OCI-LY7 (cell line): ENCODE measurements around the gene SLC16A3. TPM values are rescaled to one million over a fixed set of nuclear protein-coding genes. Genes with fewer than 3 reads are reported as not detected.

ENCODE experiments used
- BruUV-seq: library from RNA; stranded (reverse); fragments of 400-500 nt; replicated peaks from 2 replicates; lab custom pipeline; 2021; lab: Mats Ljungman, UMichigan
- CTCF ChIA-PET: fragments of 300-600 bp; sonication (Branson Sonifier 250); formaldehyde crosslinking; loops from one replicate; lab custom pipeline; 2022; ENCODE audit warnings: antibody characterized with exemption; ENCODE audit not compliant: unreplicated experiment; lab: Charles Lee
- POLR2A ChIA-PET: fragments of 300-600 bp; sonication (Branson Sonifier 250); formaldehyde crosslinking; loops from one replicate; lab custom pipeline; 2022; ENCODE audit warnings: antibody characterized with exemption; lab: Charles Lee
- DNase-seq: peaks from one replicate; pipeline ENCODE4 v3.0.0-alpha.2; 2015; ENCODE audit warnings: low spot score
- H2AFZ ChIP-seq: fragments of 200-600 bp; sonication (generic), shearing (Covaris generic); 2 replicates; pipeline ENCODE4 v1.6.1; 2014; ENCODE audit warnings: mild to moderate bottlenecking, antibody characterized with exemption, low read length, moderate library complexity
- H3K27ac ChIP-seq: fragments of 200-600 bp; sonication (generic); 2 replicates; pipeline ENCODE4 v1.5.1; 2014; ENCODE audit warnings: mixed run types, low read depth, mild to moderate bottlenecking, moderate library complexity, low read length, inconsistent platforms; ENCODE audit not compliant: poor library complexity, severe bottlenecking
- H3K36me3 ChIP-seq: fragments of 200-600 bp; sonication (generic); 2 replicates; pipeline ENCODE4 v1.6.1; 2014; ENCODE audit warnings: mild to moderate bottlenecking, antibody characterized with exemption, low read length, moderate library complexity, mixed read lengths; ENCODE audit not compliant: insufficient read depth
- H3K4me1 ChIP-seq: fragments of 200-600 bp; sonication (generic); 2 replicates; pipeline ENCODE4 v1.5.1; 2014; ENCODE audit warnings: mild to moderate bottlenecking, low read length; ENCODE audit not compliant: insufficient read depth, poor library complexity, severe bottlenecking
- H3K4me2 ChIP-seq: fragments of 200-600 bp; sonication (generic); 2 replicates; pipeline ENCODE4 v1.6.1; 2014; ENCODE audit warnings: mild to moderate bottlenecking, low read length
- H3K4me3 ChIP-seq: fragments of 200-600 bp; sonication (generic); 2 replicates; pipeline ENCODE4 v1.5.1; 2014; ENCODE audit warnings: mild to moderate bottlenecking, low read depth, low read length; ENCODE audit not compliant: poor library complexity, severe bottlenecking
- H3K79me2 ChIP-seq: fragments of 200-600 bp; sonication (generic); 2 replicates; pipeline ENCODE4 v1.6.1; 2016; ENCODE audit warnings: low read depth, mild to moderate bottlenecking, low read length, moderate library complexity, mixed read lengths; ENCODE audit not compliant: insufficient read depth
- H3K9me2 ChIP-seq: fragments of 200-600 bp; sonication (generic); 2 replicates; pipeline ENCODE4 v1.6.1; 2016; ENCODE audit warnings: mild to moderate bottlenecking, low read length, mixed read lengths; ENCODE audit not compliant: insufficient read depth
- H3K9me3 ChIP-seq: fragments of 200-600 bp; sonication (generic); 2 replicates; pipeline ENCODE4 v1.6.1; 2014; ENCODE audit warnings: mild to moderate bottlenecking, mixed run types, low read length, mixed read lengths
- H4K20me1 ChIP-seq: fragments of 200-600 bp; sonication (generic); 2 replicates; pipeline ENCODE4 v1.6.1; 2014; ENCODE audit warnings: mild to moderate bottlenecking, antibody characterized with exemption, low read length, moderate library complexity, mixed read lengths; ENCODE audit not compliant: insufficient read depth
- EZH2phosphoT487 ChIP-seq: fragments of 200-600 bp; sonication (generic); IDR thresholded peaks from 2 replicates; pipeline ENCODE4 v1.6.1; 2018; ENCODE audit warnings: low read depth, borderline replicate concordance, mild to moderate bottlenecking, mixed run types, antibody characterized with exemption, low read length, moderate library complexity, mixed read lengths
- intact Hi-C: fragments of 100-400 bp; cut with micrococcal nuclease; formaldehyde crosslinking; loops from one replicate; pipeline ENCODE4 v1.10.0; 2022; ENCODE audit not compliant: unreplicated experiment
- total RNA-seq, 2 experiments: library from RNA; depleted of rRNA in 1 of 2; stranded (reverse); fragments of >200 nt in 1 of 2; shearing (Covaris generic) in 1 of 2; gene quantifications; 2 replicates each; pipeline ENCODE4 v1.2.3, GENCODE V29; 2014 to 2022
- TF ChIP-seq, protein P1 (sequence below): fragments of 200-600 bp; sonication (generic); conservative IDR thresholded peaks from 2 replicates; pipeline ENCODE4 v1.5.1; 2014; ENCODE audit warnings: mild to moderate bottlenecking, antibody characterized with exemption, low read length, moderate library complexity, mixed read lengths

SLC16A3 gene
- total RNA-seq, 2 experiments from 2014 or later = 21.6 to 55.0 TPM

- ChIA-PET CTCF (no interaction called here), POLR2A (interaction anchor here (0.6 kb wide), 2 partner anchors 101 to 251 kb away, joined by 3 read pairs; no protein-coding TSS in a partner anchor)
- peaks cover 10% of the 10 kb centered on the region; the same call in 1 of the 2 replicates for H3K36me3 ChIP-seq
- H3K9me2 ChIP-seq = no peaks in the 10 kb centered on the region
- H3K79me2 ChIP-seq = no peaks in the 10 kb centered on the region
- no peaks in the 10 kb centered on the region for H4K20me1 ChIP-seq
- peaks cover 5% of the 10 kb centered on the region for H3K4me1 ChIP-seq
- DNase-seq = no peak
- intact Hi-C loops = no loop called here
- H3K9me3 ChIP-seq = no peaks in the 10 kb centered on the region
- no peak overlapping the region for H2AFZ ChIP-seq
- TF ChIP-seq, protein P1, sequence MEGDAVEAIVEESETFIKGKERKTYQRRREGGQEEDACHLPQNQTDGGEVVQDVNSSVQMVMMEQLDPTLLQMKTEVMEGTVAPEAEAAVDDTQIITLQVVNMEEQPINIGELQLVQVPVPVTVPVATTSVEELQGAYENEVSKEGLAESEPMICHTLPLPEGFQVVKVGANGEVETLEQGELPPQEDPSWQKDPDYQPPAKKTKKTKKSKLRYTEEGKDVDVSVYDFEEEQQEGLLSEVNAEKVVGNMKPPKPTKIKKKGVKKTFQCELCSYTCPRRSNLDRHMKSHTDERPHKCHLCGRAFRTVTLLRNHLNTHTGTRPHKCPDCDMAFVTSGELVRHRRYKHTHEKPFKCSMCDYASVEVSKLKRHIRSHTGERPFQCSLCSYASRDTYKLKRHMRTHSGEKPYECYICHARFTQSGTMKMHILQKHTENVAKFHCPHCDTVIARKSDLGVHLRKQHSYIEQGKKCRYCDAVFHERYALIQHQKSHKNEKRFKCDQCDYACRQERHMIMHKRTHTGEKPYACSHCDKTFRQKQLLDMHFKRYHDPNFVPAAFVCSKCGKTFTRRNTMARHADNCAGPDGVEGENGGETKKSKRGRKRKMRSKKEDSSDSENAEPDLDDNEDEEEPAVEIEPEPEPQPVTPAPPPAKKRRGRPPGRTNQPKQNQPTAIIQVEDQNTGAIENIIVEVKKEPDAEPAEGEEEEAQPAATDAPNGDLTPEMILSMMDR = no peak
- TF ChIP-seq EZH2phosphoT487 = no peak
- BruUV-seq = no TSS peak
- no peak overlapping the region for H3K4me3 ChIP-seq
- no peak overlapping the region for H3K4me2 ChIP-seq
- no peak overlapping the region for H3K27ac ChIP-seq
Observed at GRCh38 chr17:82200743-82201497, 27.9 kb upstream of the SLC16A3 start.

GRCh38 chr17:82201498-82201910, 27.3 kb upstream of the SLC16A3 start:
- BruUV-seq = no TSS peak
- POLR2A ChIA-PET = no interaction called here
- CTCF ChIA-PET = no interaction called here

More at GRCh38 chr17:82201498-82201910, 27.3 kb upstream of the SLC16A3 start:
- Histone ChIP-seq H3K79me2 (no peaks in the 10 kb centered on the region), H3K4me3 (no peak overlapping the region), H3K9me2 (no peaks in the 10 kb centered on the region), H2AFZ (no peak overlapping the region), H3K9me3 (no peaks in the 10 kb centered on the region), H3K4me1 (peaks cover 11% of the 10 kb centered on the region), H3K36me3 (peaks cover 10% of the 10 kb centered on the region; the same call in 1 of the 2 replicates), H3K4me2 (no peak overlapping the region), H4K20me1 (no peaks in the 10 kb centered on the region), H3K27ac (no peak overlapping the region)
- intact Hi-C loops = no loop called here
- TF ChIP-seq, protein P1 = no peak
- TF ChIP-seq EZH2phosphoT487 = no peak
- no peak for DNase-seq
